GM21515 (cell line): ENCODE data around the gene CST4.
"Not testable (repeated sequence)": the region's sequence is repeated elsewhere in the genome, so short reads cannot be mapped to it uniquely, and the experiment has no call there.

Experiments used
- ATAC-seq: cut with Tn5 transposase; IDR thresholded peaks from one replicate; pipeline ENCODE4 v1.9.1; 2021; ENCODE audit not compliant: unreplicated experiment

The CST4 gene

GRCh38 chr20:23662276-23662870, 26.5 kb downstream of the CST4 start:
- ATAC-seq = no peak

DNA sequence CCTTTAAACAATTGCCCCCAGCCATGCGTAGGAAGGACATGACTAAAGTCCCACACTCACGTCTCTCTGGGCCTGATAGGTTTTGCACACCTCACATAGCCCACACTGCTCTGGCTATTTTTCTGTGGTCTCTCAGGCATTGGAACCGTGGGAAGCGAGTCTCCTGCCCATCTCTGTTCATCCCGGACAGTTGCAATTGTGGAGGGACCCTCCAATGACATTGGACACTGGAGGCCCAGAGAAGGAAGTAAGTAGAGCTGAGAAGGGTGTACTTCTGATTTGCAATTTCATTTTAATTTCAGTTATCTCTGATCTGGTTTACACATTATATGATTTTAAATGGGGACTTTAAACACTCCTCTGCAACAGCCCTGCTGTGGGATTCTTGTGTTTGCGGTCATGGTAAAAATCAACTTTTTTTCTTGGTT, 27.8 kb downstream of the CST4 start:
- ATAC-seq = no peak

DNA sequence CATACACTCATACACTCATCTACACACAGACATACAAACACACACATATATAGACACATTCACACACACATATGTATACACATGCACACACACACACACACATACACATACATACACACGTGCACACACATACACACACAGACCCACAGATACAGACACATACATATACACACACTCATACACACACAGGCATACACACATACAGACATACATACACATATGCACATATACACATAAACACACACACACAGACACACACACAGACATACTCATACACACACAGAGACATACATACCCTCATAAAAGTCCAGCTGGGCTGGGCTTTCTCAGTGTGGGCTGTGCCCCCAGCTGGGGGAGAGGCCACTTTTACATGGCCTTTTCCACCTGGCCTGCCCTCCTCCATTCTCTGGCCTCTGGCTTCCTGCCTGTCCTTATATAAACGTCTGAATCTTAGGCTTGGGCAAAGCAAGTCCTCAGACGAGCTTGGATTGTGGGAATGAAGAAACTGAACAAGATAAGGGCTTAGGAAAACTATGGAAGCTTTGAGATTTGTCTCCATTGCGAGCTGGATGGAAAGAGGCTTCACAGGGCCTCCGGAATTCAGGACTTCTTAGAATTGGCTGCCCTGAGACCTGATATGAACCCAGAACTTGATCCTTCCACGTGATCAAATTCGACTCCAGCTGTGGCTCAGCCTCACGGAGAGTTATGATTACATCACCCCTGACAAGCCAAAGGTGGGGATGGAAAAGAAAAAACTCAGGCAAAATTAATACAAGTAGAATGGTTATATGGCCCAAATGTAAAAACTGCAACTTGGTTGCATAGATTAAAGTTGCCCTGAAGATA, 28.6 kb downstream of the CST4 start:
- no peak for ATAC-seq

GRCh38 chr20:23659610-23659988, 29.2 kb downstream of the CST4 start:
- ATAC-seq = not testable (repeated sequence)

GRCh38 chr20:23658989-23659609, 29.7 kb downstream of the CST4 start:
- no peak for ATAC-seq

DNA sequence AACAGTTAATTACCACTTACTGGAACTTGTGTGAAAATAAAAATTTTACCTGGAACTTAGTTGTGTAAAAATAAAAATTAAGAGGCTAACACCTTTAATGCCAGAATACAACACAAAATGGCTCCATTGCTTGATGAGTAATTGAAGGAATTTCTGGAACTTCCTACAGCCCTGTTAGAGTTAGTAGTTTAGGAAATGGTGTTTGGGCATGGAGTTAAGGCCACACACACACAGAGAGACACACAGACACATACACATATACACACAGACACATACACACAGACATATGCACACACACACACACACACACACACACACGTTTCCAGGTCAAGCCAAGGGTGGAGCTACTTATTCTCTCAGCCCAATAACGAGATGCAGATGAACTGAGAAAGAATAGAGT, 30.5 kb downstream of the CST4 start:
- no peak for ATAC-seq

GRCh38 chr20:23657202-23657601, 31.6 kb downstream of the CST4 start:
- ATAC-seq = no peak

GRCh38 chr20:23656372-23656771, 32.5 kb downstream of the CST4 start:
- no peak for ATAC-seq

DNA sequence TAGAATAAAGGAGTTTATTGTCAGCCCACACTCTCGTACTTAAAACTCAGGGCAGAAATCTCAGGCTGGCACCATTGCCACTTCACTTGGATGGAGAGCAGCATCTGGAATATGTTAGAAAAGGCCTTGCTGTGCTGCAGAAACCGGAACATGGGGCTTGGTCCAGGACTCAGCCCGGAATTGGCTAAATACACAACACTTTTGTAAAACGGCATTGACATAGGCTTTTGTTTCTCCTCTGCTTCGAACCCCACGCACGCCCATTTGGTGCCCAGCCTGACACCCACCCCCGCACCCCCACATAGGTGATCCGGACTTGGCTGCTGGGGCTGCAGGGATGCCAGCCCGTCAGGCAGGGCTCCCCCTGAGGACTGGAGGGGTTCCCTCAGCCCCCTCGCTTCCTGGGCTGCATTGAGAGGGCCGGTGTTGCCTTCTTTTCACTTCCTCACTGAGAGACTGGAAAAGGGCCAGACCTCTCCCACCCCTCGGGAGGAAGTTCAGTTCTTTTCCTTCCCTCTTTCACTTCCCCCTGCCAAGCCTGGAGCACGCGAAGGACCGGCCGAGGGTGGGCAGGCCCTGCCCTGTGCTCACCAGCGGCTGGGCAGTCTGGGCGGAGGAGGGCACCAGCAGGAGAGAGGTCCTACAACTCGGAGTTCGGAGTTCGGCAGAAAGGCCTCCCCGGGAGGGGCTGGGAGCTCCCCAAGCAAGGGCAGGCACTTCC, 33.2 kb downstream of the CST4 start:
- no peak for ATAC-seq

- ATAC-seq = no peak
Measured at GRCh38 chr20:23654717-23655116, 34.1 kb downstream of the CST4 start.

GRCh38 chr20:23654000-23654399, 34.8 kb downstream of the CST4 start:
- ATAC-seq = no peak

GRCh38 chr20:23653400-23653938, 35.4 kb downstream of the CST4 start:
- ATAC-seq = no peak

DNA sequence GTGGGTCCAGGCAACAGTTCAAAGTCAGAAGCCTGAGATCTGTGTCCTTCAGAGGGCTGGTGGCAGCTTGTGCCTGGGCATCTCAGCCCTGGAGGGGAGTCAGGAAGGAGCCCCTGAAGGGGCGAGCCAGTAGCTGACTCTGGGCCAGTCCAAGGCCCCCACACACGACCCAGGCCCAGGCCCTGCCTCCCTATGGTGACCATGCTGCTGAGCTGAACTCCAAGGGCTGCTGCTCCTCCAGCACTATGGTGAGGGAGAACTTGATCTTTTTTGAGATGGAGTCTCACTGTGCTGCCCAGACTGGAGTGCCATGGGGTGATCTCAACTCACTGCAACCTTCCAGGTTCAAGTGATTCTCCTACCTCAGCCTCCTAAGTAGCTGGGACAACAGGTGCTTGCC, 35.9 kb downstream of the CST4 start:
- no peak for ATAC-seq

GRCh38 chr20:23652371-23652770, 36.5 kb downstream of the CST4 start:
- ATAC-seq = no peak

GRCh38 chr20:23651117-23651516, 37.7 kb downstream of the CST4 start:
- no peak for ATAC-seq

- ATAC-seq = no peak
Measured at GRCh38 chr20:23649830-23650417, 38.9 kb downstream of the CST4 start.

- no peak for ATAC-seq
Measured at GRCh38 chr20:23649242-23649641, 39.6 kb downstream of the CST4 start.

DNA sequence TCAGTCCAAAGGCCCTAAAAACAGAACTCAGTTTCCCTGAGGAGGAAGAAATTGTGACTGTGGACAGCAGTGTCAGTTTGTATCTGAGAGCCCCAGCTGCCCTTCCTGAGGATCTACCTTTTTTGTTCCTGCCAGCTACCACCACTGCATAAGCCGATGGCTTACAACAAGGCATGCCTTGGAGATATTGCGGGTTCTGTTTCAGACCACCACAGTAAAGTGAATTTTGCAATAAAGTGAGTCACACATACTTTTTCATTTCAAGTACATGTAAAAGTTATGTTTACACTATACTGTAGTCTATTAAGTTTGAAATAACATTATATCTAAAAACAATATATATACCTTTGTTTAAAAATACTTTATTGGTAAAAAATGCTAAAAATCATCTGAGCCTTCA, 41.5 kb downstream of the CST4 start:
- no peak for ATAC-seq

- no peak for ATAC-seq
Measured at GRCh38 chr20:23646106-23646873, 42.5 kb downstream of the CST4 start.

- no peak for ATAC-seq
Measured at GRCh38 chr20:23645575-23645974, 43.3 kb downstream of the CST4 start.
